Nephron (organoid): ENCODE data around the gene FOCAD.

Source experiments
- H3K27ac Mint-ChIP-seq, 3 experiments: 2 replicates each; pipeline ENCODE4 v1.8.0; 2020; ENCODE audit warnings: mixed read lengths in 3 of 3, mild to moderate bottlenecking in 2 of 3, moderate library complexity in 1 of 3
- H3K27me3 Mint-ChIP-seq: 2 replicates; pipeline ENCODE4 v1.8.0; 2021; ENCODE audit warnings: low read depth, mild to moderate bottlenecking, moderate library complexity, mixed read lengths
- H3K36me3 Mint-ChIP-seq: 2 replicates; pipeline ENCODE4 v1.8.0; 2020; ENCODE audit warnings: low read depth, mixed read lengths
- H3K4me1 Mint-ChIP-seq: 2 replicates; pipeline ENCODE4 v1.8.0; 2020; ENCODE audit warnings: mixed read lengths
- H3K4me3 Mint-ChIP-seq, 3 experiments: 2 replicates each; pipeline ENCODE4 v1.8.0; 2020; ENCODE audit warnings: mild to moderate bottlenecking in 3 of 3, mixed read lengths in 3 of 3, moderate library complexity in 2 of 3
- H3K9me3 Mint-ChIP-seq: 2 replicates; pipeline ENCODE4 v1.8.0; 2020; ENCODE audit warnings: mixed read lengths
- CTCF ChIP-seq, 3 experiments: fragments of 200-600 bp; sonication (generic); IDR thresholded peaks; one replicate each; pipeline ENCODE4 v1.5.0; 2021; ENCODE audit warnings: antibody characterized with exemption in 3 of 3; ENCODE audit not compliant: unreplicated experiment in 3 of 3

The FOCAD gene

GRCh38 chr9:20863945-20864344 lies 179.9 kb downstream of the FOCAD start:
- Mint-ChIP-seq H3K27ac (peak overlapping the region; percentile 24 to 47 (median 29)), H3K36me3 (peaks cover 38% of the 10 kb centered on the region), H3K4me1 (no peaks in the 10 kb centered on the region), H3K4me3 (no peak overlapping the region), H3K27me3 (no peaks in the 10 kb centered on the region), H3K9me3 (no peaks in the 10 kb centered on the region)
- TF ChIP-seq CTCF (IDR thresholded peaks at IDR 0.05; ENCODE audit: unreplicated experiment in 3 of 3), result no peak

- Mint-ChIP-seq H3K9me3 (no peaks in the 10 kb centered on the region), H3K27me3 (no peaks in the 10 kb centered on the region), H3K4me1 (no peaks in the 10 kb centered on the region), H3K27ac (no peak overlapping the region), H3K36me3 (peaks cover 33% of the 10 kb centered on the region), H3K4me3 (no peak overlapping the region)
- TF ChIP-seq CTCF (IDR thresholded peaks at IDR 0.05; ENCODE audit: unreplicated experiment in 3 of 3), result no peak
Observed at GRCh38 chr9:20865347-20865746, 181.3 kb downstream of the FOCAD start.

GRCh38 chr9:20870115-20870514 lies 186.1 kb downstream of the FOCAD start:
- H3K4me1 Mint-ChIP-seq, result no peaks in the 10 kb centered on the region
- peaks cover 29% of the 10 kb centered on the region for H3K36me3 Mint-ChIP-seq
- TF ChIP-seq CTCF (IDR thresholded peaks at IDR 0.05; ENCODE audit: unreplicated experiment in 3 of 3), result no peak

GRCh38 chr9:20872340-20872977 lies 188.4 kb downstream of the FOCAD start:
- H3K9me3 Mint-ChIP-seq, result no peaks in the 10 kb centered on the region
- no peak overlapping the region for H3K27ac Mint-ChIP-seq
- no peaks in the 10 kb centered on the region for H3K4me1 Mint-ChIP-seq
- H3K4me3 Mint-ChIP-seq, result no peak overlapping the region
- no peaks in the 10 kb centered on the region for H3K27me3 Mint-ChIP-seq
- no peak for TF ChIP-seq CTCF (IDR thresholded peaks at IDR 0.05; ENCODE audit: unreplicated experiment in 3 of 3)
- H3K36me3 Mint-ChIP-seq, result peaks cover 15% of the 10 kb centered on the region

More at GRCh38 chr9:20870115-20870514, 186.1 kb downstream of the FOCAD start:
- H3K4me3 Mint-ChIP-seq, result no peak overlapping the region
- H3K9me3 Mint-ChIP-seq, result no peaks in the 10 kb centered on the region
- no peaks in the 10 kb centered on the region for H3K27me3 Mint-ChIP-seq
- H3K27ac Mint-ChIP-seq, result no peak overlapping the region

- H3K4me3 Mint-ChIP-seq, result no peak overlapping the region
- no peaks in the 10 kb centered on the region for H3K27me3 Mint-ChIP-seq
- H3K36me3 Mint-ChIP-seq, result peaks cover 20% of the 10 kb centered on the region
- H3K9me3 Mint-ChIP-seq, result no peaks in the 10 kb centered on the region
- no peak for TF ChIP-seq CTCF (IDR thresholded peaks at IDR 0.05; ENCODE audit: unreplicated experiment in 3 of 3)
- no peaks in the 10 kb centered on the region for H3K4me1 Mint-ChIP-seq
- H3K27ac Mint-ChIP-seq, result peak overlapping the region in 1 of 3 experiments; percentile 34
Observed at GRCh38 chr9:20873240-20873865, 189.3 kb downstream of the FOCAD start.

GRCh38 chr9:20880271-20880670 lies 196.2 kb downstream of the FOCAD start:
- Mint-ChIP-seq H3K4me3 (no peak overlapping the region), H3K9me3 (no peaks in the 10 kb centered on the region), H3K27ac (no peak overlapping the region), H3K27me3 (no peaks in the 10 kb centered on the region), H3K4me1 (no peaks in the 10 kb centered on the region), H3K36me3 (peaks cover 8% of the 10 kb centered on the region)
- TF ChIP-seq CTCF (IDR thresholded peaks at IDR 0.05; ENCODE audit: unreplicated experiment in 3 of 3), result no peak
